Sigmoid colon (tissue), 4 donors: ENCODE measurements around the gene PAK6.

Source experiments
- EP300 ChIP-seq, 4 donors: sonication (generic); formaldehyde crosslinking; IDR thresholded peaks; one replicate each; pipeline ENCODE4 v1.6.1; 2017; ENCODE audit warnings: antibody characterized with exemption in 4 of 4
- POLR2A ChIP-seq, 2 donors: fragments of 450-650 bp; IDR thresholded peaks; one replicate each; pipeline ENCODE4 v1.6.1; 2016; ENCODE audit warnings: antibody characterized with exemption in 2 of 2, mild to moderate bottlenecking in 2 of 2, moderate library complexity in 2 of 2
- POLR2AphosphoS5 ChIP-seq, 4 donors: sonication (generic); formaldehyde crosslinking; IDR thresholded peaks; one replicate each; pipeline ENCODE4 v1.6.1; 2017; ENCODE audit warnings: antibody characterized with exemption in 4 of 4
- TF ChIP-seq, protein P1 (sequence below), 4 experiments: fragments of 450-650 bp in 3 of 4; fragments of 200-600 bp in 1 of 4; IDR thresholded peaks; one replicate each; pipeline ENCODE4 v1.5.1; 2016 to 2019; ENCODE audit warnings: antibody characterized with exemption in 4 of 4, mild to moderate bottlenecking in 3 of 4, moderate library complexity in 2 of 4

DNA sequence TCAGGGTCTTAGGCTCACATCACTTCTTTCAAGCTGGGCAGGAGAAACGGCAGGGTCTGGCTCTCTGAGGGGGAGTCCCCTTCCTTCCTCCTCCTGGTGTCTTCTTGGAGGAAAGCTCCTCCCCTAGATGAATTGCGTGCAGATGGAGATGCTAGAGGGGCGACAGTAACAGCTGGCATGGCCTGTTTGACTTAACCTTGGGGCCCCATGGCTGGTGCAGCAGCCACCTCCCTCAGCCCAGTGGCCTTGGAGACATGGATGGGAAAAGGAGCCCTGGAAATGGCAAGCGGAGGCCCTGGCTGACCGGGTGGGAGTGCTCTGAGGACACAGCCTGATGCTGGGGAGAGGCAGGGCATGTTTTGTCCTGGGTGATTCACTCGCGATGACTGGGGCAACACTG, 20.2 kb downstream of the PAK6 start:
- TF ChIP-seq, protein P1, sequence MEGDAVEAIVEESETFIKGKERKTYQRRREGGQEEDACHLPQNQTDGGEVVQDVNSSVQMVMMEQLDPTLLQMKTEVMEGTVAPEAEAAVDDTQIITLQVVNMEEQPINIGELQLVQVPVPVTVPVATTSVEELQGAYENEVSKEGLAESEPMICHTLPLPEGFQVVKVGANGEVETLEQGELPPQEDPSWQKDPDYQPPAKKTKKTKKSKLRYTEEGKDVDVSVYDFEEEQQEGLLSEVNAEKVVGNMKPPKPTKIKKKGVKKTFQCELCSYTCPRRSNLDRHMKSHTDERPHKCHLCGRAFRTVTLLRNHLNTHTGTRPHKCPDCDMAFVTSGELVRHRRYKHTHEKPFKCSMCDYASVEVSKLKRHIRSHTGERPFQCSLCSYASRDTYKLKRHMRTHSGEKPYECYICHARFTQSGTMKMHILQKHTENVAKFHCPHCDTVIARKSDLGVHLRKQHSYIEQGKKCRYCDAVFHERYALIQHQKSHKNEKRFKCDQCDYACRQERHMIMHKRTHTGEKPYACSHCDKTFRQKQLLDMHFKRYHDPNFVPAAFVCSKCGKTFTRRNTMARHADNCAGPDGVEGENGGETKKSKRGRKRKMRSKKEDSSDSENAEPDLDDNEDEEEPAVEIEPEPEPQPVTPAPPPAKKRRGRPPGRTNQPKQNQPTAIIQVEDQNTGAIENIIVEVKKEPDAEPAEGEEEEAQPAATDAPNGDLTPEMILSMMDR (IDR thresholded peaks at IDR 0.05), result no peak
- TF ChIP-seq POLR2A (IDR thresholded peaks at IDR 0.05), result no peak
- TF ChIP-seq POLR2AphosphoS5 (IDR thresholded peaks at IDR 0.05), result no peak
- TF ChIP-seq EP300 (IDR thresholded peaks at IDR 0.05), result no peak
